Natural killer cell (primary cell): ENCODE measurements around the gene NEK11. TPM values are rescaled to one million over a fixed set of nuclear protein-coding genes. Genes with fewer than 3 reads are reported as not detected.

ENCODE experiments used
- ATAC-seq, 3 donors: fragments of 150-1000 bp in 2 of 3; fragments of 200-7000 bp in 1 of 3; cut with Tn5 transposase; 1 replicate in 1 of 3; 2 replicates in 2 of 3; pipeline ENCODE4 v1.10.0; 2021; ENCODE audit warnings: mild to moderate bottlenecking in 2 of 3, moderate library complexity in 2 of 3
- DNase-seq, 2 donors: peaks; one replicate each; pipeline versions ENCODE4 v3.0.0 to v3.0.0-alpha.2; 2013 to 2021; ENCODE audit warnings: mixed read lengths in 1 of 2
- H3K27ac ChIP-seq: one replicate; pipeline ENCODE4 v1.5.1; 2013; ENCODE audit warnings: mild to moderate bottlenecking, low read length
- H3K27me3 ChIP-seq: one replicate; pipeline ENCODE4 v1.6.1; 2013; ENCODE audit warnings: low read length; ENCODE audit not compliant: control insufficient read depth, insufficient read depth
- H3K36me3 ChIP-seq: one replicate; pipeline ENCODE4 v1.6.1; 2013; ENCODE audit warnings: low read length; ENCODE audit not compliant: control insufficient read depth, insufficient read depth
- H3K4me1 ChIP-seq: one replicate; pipeline ENCODE4 v1.6.1; 2013; ENCODE audit warnings: low read length; ENCODE audit not compliant: control insufficient read depth, insufficient read depth
- H3K4me3 ChIP-seq: one replicate; pipeline ENCODE4 v1.5.1; 2013; ENCODE audit warnings: low read length
- H3K9me3 ChIP-seq: one replicate; pipeline ENCODE4 v1.6.1; 2013; ENCODE audit warnings: low read length; ENCODE audit not compliant: control insufficient read depth, insufficient read depth
- H3K27ac Mint-ChIP-seq, 2 donors: one replicate each; pipeline ENCODE4 v1.8.0; 2022; ENCODE audit warnings: mild to moderate bottlenecking in 2 of 2, mixed read lengths in 2 of 2, moderate library complexity in 1 of 2
- H3K27me3 Mint-ChIP-seq, 2 donors: one replicate each; pipeline ENCODE4 v1.8.0; 2022; ENCODE audit warnings: low read depth in 2 of 2, mixed read lengths in 2 of 2
- H3K36me3 Mint-ChIP-seq: one replicate; pipeline ENCODE4 v1.8.0; 2022; ENCODE audit warnings: mixed read lengths
- H3K4me1 Mint-ChIP-seq, 2 donors: one replicate each; pipeline ENCODE4 v1.8.0; 2022; ENCODE audit warnings: mixed read lengths in 2 of 2
- H3K4me3 Mint-ChIP-seq: one replicate; pipeline ENCODE4 v1.8.0; 2022; ENCODE audit warnings: mild to moderate bottlenecking, moderate library complexity, mixed read lengths
- H3K9me3 Mint-ChIP-seq, 2 donors: one replicate each; pipeline ENCODE4 v1.8.0; 2022; ENCODE audit warnings: mixed read lengths in 2 of 2
- WGBS: methylation state at CpG from one replicate; pipeline ENCODE4 v1.1.7; 2013; ENCODE audit warnings: missing lambda C conversion rate; ENCODE audit not compliant: insufficient coverage; 5-methylcytosine and 5-hydroxymethylcytosine counted together
- intact Hi-C: fragments of 100-400 bp; cut with micrococcal nuclease; formaldehyde crosslinking; loops from one replicate; pipeline ENCODE4 v1.14.2; 2022
- total RNA-seq, 4 donors: library from RNA; stranded (reverse); fragments of 120-200 nt in 1 of 4; gene quantifications; one replicate each; pipeline versions ENCODE4 v1.2.3 to v1.2.4, GENCODE V29; 2013 to 2022
- TF ChIP-seq, protein P1 (sequence below): fragments of 200-600 bp; IDR thresholded peaks from one replicate; pipeline ENCODE4 v1.8.0; 2022; ENCODE audit warnings: antibody characterized with exemption

Gene NEK11
- total RNA-seq, 3 donors from 2014 or later (not counting 1 experiment from before 2014, with no cell fraction given): 2.6 to 3.6 (median 3.5) TPM

DNA sequence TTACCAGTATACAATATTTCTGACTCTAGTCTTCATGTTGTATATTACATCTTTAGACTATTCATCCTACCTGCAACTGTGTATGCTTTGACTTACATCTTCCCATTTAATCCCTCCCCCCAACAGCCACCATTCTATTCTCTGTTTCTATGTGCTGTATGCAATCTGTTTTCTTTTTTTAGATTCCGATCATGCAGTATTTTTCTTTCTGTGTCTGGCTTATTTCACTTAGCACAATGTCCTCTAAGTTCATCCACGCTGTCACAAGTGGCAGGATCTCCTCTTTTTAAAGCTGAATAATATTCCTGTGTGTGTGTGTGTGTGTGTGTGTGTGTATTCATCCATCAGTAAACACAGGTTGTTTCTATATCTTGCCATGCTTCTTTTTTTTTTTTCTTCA lies 288.5 kb downstream of the NEK11 start:
- H3K27me3 ChIP-seq: peaks cover 2% of the 10 kb centered on the region
- 92% methylated on average over 2 of the region's 2 CpGs for WGBS
- H3K9me3 ChIP-seq: no peaks in the 10 kb centered on the region
- DNase-seq: no peak
- no peak overlapping the region for H3K4me3 Mint-ChIP-seq
- no peak overlapping the region for H3K27ac ChIP-seq
- peaks cover 10 to 14% of the 10 kb centered on the region in 2 donors for H3K27me3 Mint-ChIP-seq
- TF ChIP-seq, protein P1, sequence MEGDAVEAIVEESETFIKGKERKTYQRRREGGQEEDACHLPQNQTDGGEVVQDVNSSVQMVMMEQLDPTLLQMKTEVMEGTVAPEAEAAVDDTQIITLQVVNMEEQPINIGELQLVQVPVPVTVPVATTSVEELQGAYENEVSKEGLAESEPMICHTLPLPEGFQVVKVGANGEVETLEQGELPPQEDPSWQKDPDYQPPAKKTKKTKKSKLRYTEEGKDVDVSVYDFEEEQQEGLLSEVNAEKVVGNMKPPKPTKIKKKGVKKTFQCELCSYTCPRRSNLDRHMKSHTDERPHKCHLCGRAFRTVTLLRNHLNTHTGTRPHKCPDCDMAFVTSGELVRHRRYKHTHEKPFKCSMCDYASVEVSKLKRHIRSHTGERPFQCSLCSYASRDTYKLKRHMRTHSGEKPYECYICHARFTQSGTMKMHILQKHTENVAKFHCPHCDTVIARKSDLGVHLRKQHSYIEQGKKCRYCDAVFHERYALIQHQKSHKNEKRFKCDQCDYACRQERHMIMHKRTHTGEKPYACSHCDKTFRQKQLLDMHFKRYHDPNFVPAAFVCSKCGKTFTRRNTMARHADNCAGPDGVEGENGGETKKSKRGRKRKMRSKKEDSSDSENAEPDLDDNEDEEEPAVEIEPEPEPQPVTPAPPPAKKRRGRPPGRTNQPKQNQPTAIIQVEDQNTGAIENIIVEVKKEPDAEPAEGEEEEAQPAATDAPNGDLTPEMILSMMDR: no peak
- H3K4me1 Mint-ChIP-seq: no peaks in the 10 kb centered on the region
- no peak overlapping the region for H3K4me3 ChIP-seq
- no peaks in the 10 kb centered on the region for H3K4me1 ChIP-seq
- H3K36me3 ChIP-seq: no peaks in the 10 kb centered on the region
- no peak overlapping the region for H3K27ac Mint-ChIP-seq
- intact Hi-C loops: no loop called here
- no peak for ATAC-seq
- H3K9me3 Mint-ChIP-seq: no peaks in the 10 kb centered on the region
- no peaks in the 10 kb centered on the region for H3K36me3 Mint-ChIP-seq

DNA sequence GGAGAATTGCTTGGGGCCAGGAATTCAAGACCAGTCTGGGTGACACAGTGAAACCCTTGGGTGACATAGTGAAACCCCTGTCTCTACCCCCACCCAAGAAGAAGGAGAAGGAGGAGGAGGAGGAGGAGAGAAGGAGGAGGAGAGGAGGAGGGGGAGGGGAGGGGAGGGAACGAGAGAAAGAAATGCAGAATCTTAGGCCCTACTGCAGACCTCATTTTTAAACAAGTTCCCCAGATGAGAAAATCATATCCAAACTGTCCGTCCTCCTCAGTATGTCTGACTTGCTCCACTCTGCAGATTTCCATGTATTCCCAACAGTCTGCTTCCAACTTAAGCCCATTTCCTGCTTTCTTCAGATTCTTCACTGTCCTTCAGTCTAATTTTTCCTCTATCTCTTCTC lies 291.0 kb downstream of the NEK11 start:
- Histone ChIP-seq H3K4me1 (no peaks in the 10 kb centered on the region), H3K9me3 (no peaks in the 10 kb centered on the region), H3K36me3 (no peaks in the 10 kb centered on the region), H3K27ac (no peak overlapping the region), H3K27me3 (no peaks in the 10 kb centered on the region), H3K4me3 (no peak overlapping the region)
- no peak overlapping the region for H3K27ac Mint-ChIP-seq
- no peaks in the 10 kb centered on the region for H3K9me3 Mint-ChIP-seq
- no peak for ATAC-seq
- H3K27me3 Mint-ChIP-seq: peaks cover 9 to 17% of the 10 kb centered on the region in 2 donors
- 86% methylated on average over 2 of the region's 2 CpGs for WGBS
- intact Hi-C loops: no loop called here
- H3K4me1 Mint-ChIP-seq: no peaks in the 10 kb centered on the region
- no peaks in the 10 kb centered on the region for H3K36me3 Mint-ChIP-seq
- H3K4me3 Mint-ChIP-seq: no peak overlapping the region
- DNase-seq: no peak
- TF ChIP-seq, protein P1: no peak

DNA sequence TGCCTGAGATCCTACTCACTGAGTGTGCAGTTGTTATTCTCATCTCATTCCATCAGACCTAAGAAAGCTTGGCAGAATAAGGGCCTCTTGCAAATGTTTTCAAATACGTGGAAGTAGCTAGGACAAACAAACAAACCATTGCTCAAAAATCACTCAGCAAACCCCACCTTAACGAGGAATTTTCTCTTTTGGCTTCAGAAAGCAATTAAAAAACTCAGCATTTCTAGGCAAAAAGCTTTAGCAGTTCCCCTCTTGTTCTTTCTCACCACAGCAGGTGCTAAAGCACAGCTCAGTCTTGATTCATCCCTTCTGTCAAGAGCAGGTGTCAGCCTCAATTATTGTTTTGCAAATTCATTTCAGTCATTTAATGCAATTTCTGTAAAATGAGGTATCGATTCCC lies 296.3 kb downstream of the NEK11 start:
- Mint-ChIP-seq H3K27ac (no peak overlapping the region), H3K27me3 (peaks cover 0 to 9% of the 10 kb centered on the region in 2 donors), H3K4me3 (no peak overlapping the region), H3K36me3 (no peaks in the 10 kb centered on the region), H3K4me1 (no peaks in the 10 kb centered on the region), H3K9me3 (no peaks in the 10 kb centered on the region)
- H3K27ac ChIP-seq: no peak overlapping the region
- no peak overlapping the region for H3K4me3 ChIP-seq
- TF ChIP-seq, protein P1: no peak
- H3K4me1 ChIP-seq: no peaks in the 10 kb centered on the region
- intact Hi-C loops: no loop called here
- DNase-seq: no peak
- H3K9me3 ChIP-seq: no peaks in the 10 kb centered on the region
- 88% methylated on average over 3 of the region's 3 CpGs for WGBS
- no peaks in the 10 kb centered on the region for H3K27me3 ChIP-seq
- no peak for ATAC-seq
- no peaks in the 10 kb centered on the region for H3K36me3 ChIP-seq

DNA sequence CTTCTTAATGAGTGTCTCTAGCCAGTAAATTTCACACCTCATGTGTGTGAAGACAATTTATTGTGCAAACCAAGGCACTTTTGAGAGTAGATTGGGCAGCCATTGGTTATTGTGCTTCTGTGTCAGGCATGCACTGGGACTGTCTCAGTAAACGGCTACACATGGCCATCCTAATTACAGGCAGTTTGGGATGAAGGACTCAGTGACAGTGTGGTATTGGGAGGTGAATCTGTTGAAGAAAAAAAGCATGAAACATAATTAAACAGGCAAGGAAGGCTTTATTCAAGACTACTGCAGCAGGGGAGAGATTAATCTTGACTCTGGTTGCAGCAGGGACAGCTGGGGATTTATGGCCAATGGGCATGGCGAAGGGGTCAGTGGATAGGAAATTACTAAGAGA lies 297.1 kb downstream of the NEK11 start:
- Mint-ChIP-seq H3K36me3 (no peaks in the 10 kb centered on the region), H3K4me3 (no peak overlapping the region), H3K27me3 (peaks cover 0 to 9% of the 10 kb centered on the region in 2 donors), H3K4me1 (no peaks in the 10 kb centered on the region), H3K27ac (no peak overlapping the region), H3K9me3 (no peaks in the 10 kb centered on the region)
- TF ChIP-seq, protein P1: no peak
- Histone ChIP-seq H3K27me3 (no peaks in the 10 kb centered on the region), H3K4me3 (no peak overlapping the region), H3K36me3 (no peaks in the 10 kb centered on the region), H3K27ac (no peak overlapping the region), H3K9me3 (no peaks in the 10 kb centered on the region), H3K4me1 (no peaks in the 10 kb centered on the region)
- intact Hi-C loops: no loop called here
- DNase-seq (no peak), ATAC-seq (no peak)
- 97% methylated on average over 2 of the region's 2 CpGs for WGBS
